GM18498 (cell line): ENCODE data around the gene RPS3.
"Not testable (repeated sequence)": the region's sequence is repeated elsewhere in the genome, so short reads cannot be mapped to it uniquely, and the experiment has no call there.

Source experiments
- ATAC-seq: cut with Tn5 transposase; IDR thresholded peaks from one replicate; pipeline ENCODE4 v1.9.1; 2021; ENCODE audit warnings: mild to moderate bottlenecking, moderate library complexity; ENCODE audit not compliant: unreplicated experiment

The RPS3 gene

DNA sequence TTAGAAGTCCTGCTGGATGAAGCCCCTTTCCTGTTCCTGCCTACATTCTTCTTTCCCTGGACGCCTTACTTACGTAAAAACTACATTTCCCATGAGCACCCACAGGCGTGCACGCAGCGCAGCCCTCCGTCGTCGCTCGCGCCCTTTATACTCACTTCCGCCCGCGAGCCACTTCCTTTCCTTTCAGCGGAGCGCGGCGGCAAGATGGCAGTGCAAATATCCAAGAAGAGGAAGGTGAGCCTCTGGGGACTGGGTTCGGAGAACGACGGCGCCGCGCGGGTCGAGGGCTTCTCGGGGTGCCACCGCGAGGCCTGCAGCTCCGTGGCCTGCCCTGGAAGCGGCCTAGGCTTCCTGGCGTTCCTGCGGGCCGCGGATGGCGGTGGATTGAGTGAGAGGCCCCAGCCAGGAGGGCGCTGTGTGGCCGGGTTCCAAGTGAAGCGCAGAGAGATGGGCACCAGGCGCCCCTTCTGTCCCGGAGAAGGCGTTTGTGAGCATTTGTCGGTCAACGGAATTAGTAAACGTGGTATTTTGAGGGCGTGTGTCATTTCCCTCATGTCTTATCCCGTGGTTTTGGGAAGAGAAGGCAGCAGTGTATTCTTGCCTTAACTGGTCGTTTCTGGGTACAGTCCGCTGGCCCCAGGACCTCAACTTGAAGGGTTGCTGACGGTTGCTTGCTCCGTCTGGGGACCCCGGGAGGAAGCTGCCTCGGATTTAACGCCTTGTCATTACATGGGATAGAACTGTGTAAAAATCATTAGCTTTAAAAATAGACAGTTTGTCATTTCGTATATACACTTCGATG, at the start of gene RPS3:
RPS3 (plus strand) TSS at position 175 of the 802 bp plus-strand sequence; CDS start at position 205, 30 bp downstream.
- peak; percentile 93 for ATAC-seq

DNA sequence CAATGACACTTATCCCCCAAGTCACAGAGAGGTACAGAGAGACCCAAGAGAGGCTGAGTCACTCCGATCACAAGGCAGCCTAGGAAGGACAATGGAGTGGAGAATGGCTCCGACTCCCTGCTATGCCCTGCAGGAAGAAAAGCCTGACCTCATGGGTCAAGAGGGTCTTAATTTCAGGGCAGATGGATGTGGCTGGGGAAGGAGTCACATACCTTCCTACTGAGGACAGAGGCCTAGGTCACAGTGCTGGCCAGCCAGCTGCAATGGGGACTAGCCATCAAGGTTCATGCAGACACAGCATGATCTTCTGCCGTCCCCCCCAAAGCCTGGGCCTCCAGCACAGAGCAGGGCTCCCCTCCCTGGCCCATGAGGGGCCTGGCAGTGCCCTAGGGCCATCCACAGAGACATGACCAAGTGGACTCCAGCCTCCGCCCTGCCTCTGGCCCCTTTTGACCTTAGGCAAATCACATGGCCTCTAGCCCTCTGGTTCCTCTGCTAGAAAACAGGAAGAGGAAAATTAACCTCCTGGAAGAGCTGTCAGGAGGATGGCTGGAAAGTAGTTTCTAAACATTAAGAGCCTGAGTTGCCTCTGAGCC, 49.7 kb upstream of the RPS3 start:
- ATAC-seq = no peak

DNA sequence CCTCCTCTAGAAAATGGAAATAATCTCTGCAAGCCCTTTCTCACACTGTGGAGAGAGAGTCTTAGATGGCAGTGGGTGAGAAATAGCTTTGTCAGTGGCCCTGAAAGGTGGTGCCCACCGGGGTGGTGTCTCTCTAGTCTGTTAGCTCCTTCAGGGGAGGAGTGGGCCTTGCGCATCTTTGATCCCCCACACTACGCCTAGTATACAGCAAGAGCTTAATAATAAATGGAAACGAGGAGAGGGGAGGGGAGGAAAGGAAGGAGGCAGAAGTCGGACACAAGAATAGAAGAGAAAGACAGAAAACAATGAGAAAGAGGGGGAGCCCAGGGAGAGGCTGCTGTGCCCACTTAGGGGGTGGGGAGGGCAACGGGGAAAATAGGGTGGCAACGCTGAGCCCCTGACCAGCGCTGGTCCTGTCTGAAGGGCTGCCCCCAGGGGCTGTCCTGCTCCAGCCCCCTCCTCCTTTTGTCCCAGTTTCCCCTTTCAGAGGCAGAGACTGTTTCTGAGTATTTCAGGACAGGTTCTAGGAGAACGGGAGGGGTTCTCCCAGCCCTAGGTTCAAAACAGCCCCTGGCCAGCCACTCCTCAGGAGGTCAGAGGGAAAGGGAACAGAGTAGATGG, 49.1 kb upstream of the RPS3 start:
- ATAC-seq = no peak

DNA sequence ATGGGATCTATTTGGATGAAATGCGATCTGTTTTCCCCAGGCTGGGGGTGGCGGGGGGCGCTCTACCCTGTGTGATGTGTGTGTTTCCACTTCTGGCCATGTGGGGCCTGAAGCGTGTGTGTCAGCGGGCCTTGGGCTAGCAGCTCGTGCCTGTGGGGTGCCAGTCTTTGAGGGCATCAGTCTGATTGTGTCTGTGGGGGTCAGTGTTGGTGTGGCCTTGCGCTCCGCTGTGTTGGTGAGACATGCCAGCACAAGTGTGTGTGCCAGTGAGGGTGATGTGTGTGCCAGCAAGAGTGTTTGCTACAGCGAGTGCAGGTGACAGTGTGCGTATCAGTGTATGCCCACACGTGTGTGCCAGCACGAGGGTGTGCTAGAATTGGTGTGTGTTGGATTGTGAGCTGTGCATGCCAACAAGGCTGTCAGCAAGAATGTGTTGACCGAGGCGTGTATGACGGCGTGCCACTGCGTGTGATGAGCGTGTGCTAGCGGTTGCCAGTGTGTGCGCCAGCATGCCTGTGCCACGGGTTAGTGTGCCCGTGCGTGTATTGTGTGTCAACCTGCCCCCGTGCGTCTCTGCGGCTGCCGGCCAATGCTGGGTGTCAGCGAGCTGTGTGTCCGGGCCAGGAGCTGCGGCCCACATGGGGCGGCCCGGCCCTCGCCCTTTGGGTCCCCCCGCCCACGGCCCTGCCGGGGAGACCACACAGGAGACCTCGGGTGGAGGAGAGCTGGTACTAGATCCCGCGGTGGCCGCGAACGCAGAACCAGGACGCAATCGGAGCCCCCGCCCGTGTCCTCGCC, 48.4 kb upstream of the RPS3 start:
- ATAC-seq = no peak

DNA sequence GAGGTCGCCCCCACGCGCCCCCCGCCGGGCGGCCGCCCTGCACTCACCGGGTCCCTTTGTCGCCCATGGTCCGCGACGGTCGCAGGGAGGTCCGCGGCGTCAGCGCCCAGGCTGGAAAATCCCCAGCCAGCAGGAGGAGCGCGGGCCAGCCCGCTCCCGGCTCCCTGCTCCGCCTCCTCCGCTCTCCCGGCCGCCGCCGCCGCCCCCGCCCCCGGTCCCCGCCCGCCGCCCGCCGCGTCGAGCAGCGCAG, 47.9 kb upstream of the RPS3 start, which contains the start of gene ARRB1:
ARRB1 (minus strand) TSS at position 121 of the 250 bp plus-strand sequence; CDS start at position 67, 54 bp downstream.
- ATAC-seq = no peak

DNA sequence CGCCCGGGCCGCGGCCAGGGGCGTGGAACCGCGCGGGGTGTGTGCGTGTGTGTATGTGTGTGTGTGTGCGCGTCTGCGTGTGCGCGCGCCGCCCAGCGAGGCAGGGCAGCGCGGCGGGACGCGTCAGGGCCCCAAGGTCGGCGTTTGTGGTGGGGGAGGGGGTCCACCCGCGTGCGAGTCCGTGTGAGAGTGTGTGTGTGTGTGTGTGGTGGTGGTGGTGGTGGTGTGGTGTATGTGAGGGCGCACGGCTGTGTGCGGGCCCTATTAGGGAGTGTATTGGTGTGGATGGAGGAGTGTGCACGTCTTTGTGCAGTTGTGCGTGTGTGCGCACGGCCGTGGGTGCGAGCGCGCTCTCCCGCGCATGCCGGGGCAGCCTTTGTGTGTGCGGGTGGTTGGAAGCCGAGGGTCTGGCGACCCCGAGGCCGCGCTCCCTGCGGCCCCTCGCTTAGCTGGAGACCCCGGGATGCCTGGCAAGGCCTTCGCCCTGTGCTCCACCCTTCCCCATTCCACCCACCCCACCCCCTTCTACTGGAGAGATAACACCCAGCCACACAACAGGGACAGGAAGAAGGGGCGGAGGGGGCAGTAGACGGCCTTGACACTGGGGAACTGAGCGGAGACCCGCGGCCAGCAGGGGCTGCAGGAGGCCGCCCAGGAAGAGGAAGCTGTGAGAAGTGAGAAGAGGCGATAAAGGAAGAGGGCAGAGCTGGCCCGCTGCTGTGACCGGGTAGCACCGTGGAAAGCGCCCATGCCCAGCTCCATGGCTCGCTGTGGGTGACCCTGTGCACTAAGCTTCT, 47.3 kb upstream of the RPS3 start:
- no peak for ATAC-seq

DNA sequence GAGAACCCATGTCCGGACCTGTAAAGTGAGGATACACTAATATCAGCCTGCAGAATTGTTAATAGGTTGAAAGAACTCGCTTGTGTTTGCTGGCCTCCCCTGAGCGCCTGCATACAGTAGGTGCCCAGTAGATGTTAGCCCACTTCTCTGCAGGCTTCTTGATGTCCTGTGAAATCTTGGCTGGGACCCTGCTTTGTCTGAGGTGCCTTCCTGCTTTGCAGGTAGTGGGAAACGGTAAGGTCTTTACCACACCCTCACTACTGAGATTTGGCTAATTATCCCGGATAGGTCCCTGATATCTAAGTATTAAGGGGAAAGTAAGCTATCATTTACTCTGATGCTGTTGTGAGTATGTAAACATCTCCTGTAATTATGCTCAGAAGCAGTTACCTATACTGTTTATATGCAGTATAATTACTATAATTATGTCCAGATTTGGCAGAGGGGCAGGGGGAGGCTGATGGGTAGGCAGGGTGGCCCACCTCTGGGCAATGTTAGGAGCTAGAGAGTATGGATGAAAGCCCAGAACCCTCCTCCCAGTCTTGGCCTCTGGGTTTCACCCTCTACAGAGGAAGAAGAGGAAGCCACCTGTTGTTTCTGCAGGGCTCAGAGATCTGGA, 46.6 kb upstream of the RPS3 start:
- ATAC-seq = no peak

DNA sequence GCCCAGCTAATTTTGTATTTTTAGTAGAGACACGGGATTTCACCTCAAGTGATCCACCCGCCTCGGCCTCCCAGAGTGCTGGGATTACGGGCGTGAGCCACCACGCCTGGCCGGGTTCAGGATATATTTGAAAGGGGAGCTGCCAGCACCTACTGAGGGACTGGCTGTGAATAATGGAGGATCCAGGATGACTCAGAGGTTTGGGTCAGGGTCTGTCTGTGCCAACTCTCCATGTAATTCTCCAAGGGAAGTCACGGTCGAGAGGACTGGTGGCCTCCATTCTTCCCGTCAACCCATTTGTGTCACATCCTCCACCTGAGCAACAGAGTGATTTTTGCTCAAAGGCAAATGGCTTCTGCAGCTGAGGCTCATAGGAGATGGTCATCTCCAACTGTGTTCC, 44.3 kb upstream of the RPS3 start:
- ATAC-seq = no peak

DNA sequence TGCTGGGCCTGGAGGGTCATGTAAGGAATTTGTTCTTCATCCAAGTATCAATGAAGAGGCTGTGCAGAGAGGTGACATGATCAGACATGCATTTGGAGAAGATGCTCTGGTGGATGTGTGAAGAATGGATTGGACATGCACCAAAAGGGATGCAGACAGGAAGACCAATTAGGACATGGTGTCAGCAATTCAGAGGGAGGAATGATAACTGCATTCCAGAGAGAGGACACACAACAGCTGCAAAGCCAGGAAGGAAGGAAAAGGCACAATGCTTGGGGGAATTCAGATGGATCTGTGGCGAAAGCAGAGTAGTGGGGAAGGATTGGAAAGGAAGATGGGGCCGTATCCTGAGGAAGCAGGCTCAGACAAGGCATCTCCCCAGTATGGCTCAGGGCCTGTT, 42.7 kb upstream of the RPS3 start:
- ATAC-seq = no peak

DNA sequence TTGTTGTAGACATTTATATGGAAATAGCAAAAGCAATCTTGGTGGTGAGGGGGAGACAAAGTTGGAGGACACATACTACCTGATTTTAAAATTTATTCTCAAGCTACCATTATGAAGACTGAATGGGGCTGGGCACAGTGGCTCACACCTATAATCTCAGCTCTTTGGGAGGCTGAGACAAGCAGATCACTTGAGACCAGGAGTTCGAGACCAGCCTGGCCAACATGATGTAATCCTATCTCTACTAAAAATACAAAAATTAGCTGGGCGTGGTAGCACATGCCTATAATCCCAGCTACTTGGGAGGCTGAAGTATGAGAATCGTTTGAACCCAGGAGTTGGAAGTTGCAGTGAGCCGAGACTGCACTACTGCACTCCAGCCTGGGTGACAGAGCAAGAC, 37.0 kb upstream of the RPS3 start:
- not testable (repeated sequence) for ATAC-seq

DNA sequence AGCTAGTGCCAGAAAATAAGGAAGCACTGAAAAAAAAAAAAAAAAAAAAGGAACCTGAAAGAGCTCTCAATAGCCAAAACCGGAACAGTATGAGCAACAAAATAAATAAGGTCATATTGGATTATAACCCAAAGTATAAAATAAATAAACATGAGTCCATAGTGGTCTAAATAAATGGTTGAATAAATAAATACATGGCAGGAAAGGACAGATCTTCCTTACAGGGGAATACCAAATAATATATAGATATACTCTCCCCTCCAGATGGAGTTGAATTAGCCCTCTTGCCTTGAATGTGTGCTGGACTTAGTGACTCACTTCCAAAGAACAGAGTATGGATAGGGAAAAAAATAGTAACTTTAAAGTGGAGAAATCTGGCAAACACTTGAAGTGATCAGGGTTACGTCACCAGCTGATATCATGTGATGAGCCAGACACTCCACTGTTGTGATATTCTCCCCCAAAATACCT, 33.6 kb upstream of the RPS3 start:
- ATAC-seq = no peak

DNA sequence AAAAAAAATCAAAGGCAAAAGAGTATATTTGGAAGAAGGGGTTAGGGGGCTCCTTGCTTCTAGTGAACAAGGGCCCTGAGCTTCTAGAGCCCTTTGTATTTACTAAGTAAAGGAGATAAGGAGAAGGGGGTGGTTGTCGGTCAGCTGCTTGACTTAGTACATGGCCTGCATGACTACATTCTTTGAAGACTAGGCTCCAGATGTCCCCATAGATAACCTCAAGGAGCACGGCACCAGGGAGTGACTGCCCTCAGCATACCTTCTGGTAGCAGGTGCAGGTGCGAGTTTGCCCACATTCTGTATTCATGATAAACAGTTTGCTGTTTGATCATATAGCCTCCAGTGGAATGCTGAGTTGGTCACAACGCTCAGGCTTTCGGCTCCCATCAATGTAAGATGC, 32.5 kb upstream of the RPS3 start:
- ATAC-seq = not testable (repeated sequence)

DNA sequence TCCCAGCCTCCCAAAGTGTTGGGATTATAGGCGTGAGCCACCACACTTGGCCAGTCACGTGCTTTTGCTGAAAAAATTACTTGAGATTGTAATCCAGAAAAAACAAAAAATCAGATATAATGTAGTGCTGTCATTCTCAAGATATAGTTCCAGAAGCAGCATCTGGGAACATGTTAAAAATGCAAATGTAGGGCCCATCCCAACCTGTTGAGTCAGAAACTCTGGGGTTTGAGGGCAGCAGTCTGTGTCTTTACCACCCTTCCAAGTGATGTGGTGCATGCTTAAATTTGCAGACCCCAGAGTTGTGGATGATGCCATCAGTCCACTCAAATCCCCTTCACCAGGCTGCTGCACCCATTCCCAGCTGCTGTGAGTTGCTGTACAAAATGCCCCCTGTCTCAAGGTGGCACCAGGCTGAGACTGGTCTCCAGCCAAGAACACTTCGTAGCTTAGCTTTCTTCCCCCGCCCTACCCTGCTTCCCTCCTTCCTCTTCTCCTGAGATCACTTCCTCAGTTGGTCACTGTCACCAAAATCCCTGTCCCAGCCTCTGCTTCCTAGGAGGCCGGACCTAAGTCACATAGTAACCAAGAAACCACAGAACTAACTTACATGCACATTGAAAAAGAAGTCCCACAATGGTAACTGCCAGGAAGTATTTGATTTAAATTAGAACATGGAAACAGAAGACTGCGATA, 29.6 kb upstream of the RPS3 start:
- ATAC-seq = no peak

DNA sequence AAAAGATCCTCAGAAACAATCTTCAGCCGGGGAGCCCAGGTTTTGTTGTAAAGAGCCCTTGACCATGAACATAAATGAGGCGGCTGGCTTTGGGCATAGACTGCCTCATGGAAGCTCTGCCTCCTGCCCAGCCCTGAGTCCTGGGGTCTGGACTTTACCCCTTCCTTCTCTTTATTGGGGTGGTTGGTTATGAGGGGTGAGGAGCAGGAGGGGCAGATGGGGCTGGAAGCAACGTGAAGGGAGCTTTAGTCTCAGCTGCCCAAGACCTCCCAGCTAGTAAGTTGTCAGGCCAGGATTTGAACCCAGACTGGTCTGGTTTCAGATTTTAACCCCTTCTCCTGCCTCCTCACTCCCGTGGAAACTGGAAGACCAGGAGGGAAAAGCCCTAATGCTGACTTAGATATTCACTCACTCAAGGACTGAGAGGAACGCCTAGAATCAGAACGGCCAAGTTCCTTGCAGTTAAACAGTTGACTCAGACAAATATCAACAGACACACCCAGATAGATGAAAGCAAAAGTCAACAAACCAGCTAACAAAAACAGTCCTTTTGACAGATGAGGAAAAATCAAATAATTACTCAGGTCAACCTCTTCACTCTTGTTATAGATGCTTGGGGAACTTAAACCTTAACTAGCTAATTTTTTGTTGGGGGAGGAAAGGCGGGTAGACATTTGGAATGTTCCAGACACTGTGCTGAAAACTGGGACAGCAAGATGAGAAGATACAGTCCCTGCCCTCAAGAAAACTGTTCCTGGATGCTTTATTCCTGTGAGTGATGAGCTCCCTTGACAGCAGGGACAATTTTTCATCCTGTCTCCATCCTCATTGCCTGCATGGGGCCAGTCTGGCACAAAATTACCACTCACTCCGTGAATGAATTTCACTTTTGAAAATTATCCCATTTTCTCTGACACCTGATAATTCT, 27.1 kb upstream of the RPS3 start:
- no peak for ATAC-seq

DNA sequence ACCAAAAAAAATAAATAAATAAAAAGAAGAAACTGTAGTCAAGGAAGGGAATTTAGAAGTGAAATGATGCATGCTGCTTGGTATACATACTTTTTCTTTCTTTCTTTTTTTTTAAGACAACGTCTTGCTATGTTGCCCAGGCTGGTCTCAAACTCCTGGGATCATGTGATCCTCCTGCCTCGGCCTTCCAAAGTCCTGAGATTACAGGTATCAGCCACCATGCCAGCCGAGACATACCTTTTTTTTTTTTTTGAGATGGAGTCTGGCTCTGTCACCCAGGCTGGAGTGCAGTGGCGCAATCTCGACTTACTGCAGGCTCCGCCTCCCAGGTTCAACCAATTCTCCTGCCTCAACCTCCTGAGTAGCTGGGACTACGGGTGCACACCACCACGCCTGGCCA, 26.1 kb upstream of the RPS3 start:
- ATAC-seq = no peak

DNA sequence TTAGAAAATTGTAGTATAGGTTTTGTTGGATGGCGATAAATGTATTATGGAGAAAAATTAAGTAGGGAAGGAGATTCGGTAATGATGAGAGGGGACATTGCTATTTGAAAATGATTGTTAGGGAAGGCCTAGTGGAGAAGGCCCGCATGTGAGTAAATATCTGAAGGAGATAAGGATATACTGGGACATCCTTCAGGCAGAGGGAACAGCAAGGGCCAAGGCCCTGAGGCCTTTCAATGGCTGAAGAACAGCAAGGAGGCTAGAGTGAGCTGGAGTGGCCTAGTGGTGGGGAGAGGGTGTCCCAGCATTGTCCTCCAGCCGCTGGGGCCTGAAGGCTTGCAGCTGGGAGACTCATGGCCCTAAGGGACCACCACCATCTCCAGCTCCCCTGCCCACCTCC, 24.7 kb upstream of the RPS3 start:
- ATAC-seq = no peak

DNA sequence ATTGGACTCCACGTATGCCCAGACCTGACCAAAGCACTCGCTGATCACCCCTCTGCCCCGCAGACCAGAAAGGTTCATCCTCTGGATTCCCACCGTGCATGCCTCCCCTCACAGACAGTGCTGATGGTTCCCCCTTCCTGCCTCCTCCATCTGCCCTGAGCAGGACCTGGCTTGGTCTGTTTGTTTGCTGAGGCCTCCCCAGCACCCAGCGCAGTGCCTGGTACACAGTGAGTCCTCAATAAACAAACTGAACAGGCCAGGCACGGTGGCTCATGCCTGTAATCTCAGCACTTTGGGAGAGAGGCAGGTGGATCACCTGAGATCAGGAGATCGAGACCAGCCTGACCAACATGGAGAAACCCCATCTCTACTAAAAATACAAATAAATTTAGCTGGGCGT, 23.7 kb upstream of the RPS3 start:
- no peak for ATAC-seq

DNA sequence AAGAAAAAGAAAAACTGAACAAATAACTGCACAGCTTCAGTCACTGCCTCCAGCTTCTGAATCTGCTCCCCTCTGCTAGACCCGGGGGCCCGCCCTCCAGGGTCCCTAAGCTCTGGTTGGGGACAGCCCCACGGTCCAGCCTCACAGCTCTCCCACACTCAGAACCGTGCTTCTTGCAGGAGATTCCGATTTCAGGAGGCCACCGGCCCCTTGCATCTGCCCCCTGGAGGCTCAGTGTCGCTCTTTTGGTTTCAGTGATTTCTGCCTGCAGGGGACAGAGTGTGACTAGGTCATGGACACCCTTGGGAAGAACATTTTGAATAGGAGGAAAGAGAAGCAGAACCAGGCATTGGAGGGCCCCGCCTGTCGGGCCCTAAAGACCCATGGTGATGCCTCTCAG, 23.1 kb upstream of the RPS3 start:
- no peak for ATAC-seq

DNA sequence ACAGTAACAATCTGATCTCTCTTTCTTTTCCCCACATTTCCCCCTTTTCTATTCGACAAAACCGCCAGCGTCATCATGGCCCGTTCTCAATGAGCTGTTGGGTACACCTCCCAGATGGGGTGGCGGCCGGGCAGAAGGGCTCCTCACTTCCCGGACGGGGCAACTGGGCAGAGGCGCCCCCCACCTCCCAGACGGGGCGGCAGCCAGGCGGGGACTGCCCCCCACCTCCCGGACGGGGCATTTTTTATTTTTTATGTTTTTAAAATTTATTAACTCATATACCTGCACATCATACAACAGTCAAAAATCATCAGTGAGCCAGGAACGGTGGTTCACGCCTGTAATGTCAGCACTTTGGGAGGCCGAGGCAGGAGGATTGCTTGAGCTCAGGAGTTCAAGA, 20.5 kb upstream of the RPS3 start:
- not testable (repeated sequence) for ATAC-seq
